ENCODE data around the gene THRAP3.
A peak's percentile ranks its signal among the peaks of the same experiment; 100 is the strongest.

The THRAP3 gene

GRCh38 chr1:36322041-36322785, 98.0 kb downstream of the THRAP3 start:
- TF ChIP-seq POLR2A (IDR thresholded peaks at IDR 0.05; ENCODE audit: low read depth, low read length) (no peak), POLR2AphosphoS5 (IDR thresholded peaks at IDR 0.05; ENCODE audit: low read depth, low read length) (no peak), TAF1 (IDR thresholded peaks at IDR 0.05; ENCODE audit: low read depth, low read length) (no peak), PAX5 (IDR thresholded peaks at IDR 0.05; ENCODE audit: insufficient read depth, low read length, severe bottlenecking) (no peak), SPI1 (IDR thresholded peaks at IDR 0.05; ENCODE audit: low read depth, low read length) (no peak), POU2F2 (IDR thresholded peaks at IDR 0.05; ENCODE audit: low read depth, low read length) (no peak)
- DNase-seq (ENCODE audit: insufficient read length, low spot score) (no peak), FAIRE-seq (no peak)

- FAIRE-seq (peak; percentile 90), DNase-seq (ENCODE audit: insufficient read length, low spot score) (peak; percentile 53)
- TF ChIP-seq POU2F2 (IDR thresholded peaks at IDR 0.05; ENCODE audit: low read depth, low read length), result no peak
These were observed 98.8 kb downstream of the THRAP3 start for GRCh38 chr1:36322786-36323635.

GRCh38 chr1:36323636-36324352, 99.6 kb downstream of the THRAP3 start, which contains the start of gene EVA1B:
Gene EVA1B, minus strand, starts transcription at chr1:36323645. Its CDS starts 608 bp downstream, at chr1:36323037.
- FAIRE-seq, result peak; percentile 85

GRCh38 chr1:36324353-36324703, 100.1 kb downstream of the THRAP3 start:
- no peak for TF ChIP-seq POLR2AphosphoS5 (IDR thresholded peaks at IDR 0.05; ENCODE audit: low read depth, low read length)
- FAIRE-seq (no peak), DNase-seq (ENCODE audit: insufficient read length, low spot score) (no peak)

More at GRCh38 chr1:36323636-36324352, 99.6 kb downstream of the THRAP3 start, which contains the start of gene EVA1B:
- DNase-seq (ENCODE audit: insufficient read length, low spot score), result peak; percentile 71
- TF ChIP-seq PAX5 (IDR thresholded peaks at IDR 0.05; ENCODE audit: insufficient read depth, low read length, severe bottlenecking) (no peak), POLR2AphosphoS5 (IDR thresholded peaks at IDR 0.05; ENCODE audit: low read depth, low read length) (no peak), TAF1 (IDR thresholded peaks at IDR 0.05; ENCODE audit: low read depth, low read length) (no peak), POLR2A (IDR thresholded peaks at IDR 0.05; ENCODE audit: low read depth, low read length) (no peak), SPI1 (IDR thresholded peaks at IDR 0.05; ENCODE audit: low read depth, low read length) (no peak), POU2F2 (IDR thresholded peaks at IDR 0.05; ENCODE audit: low read depth, low read length) (no peak)

- DNase-seq (ENCODE audit: insufficient read length, low spot score) (no peak), FAIRE-seq (peak; percentile 9)
- TF ChIP-seq POLR2AphosphoS5 (IDR thresholded peaks at IDR 0.05; ENCODE audit: low read depth, low read length), result no peak
- TF ChIP-seq TAF1 (IDR thresholded peaks at IDR 0.05; ENCODE audit: low read depth, low read length), result no peak
- TF ChIP-seq PAX5 (IDR thresholded peaks at IDR 0.05; ENCODE audit: insufficient read depth, low read length, severe bottlenecking), result no peak
- no peak for TF ChIP-seq SPI1 (IDR thresholded peaks at IDR 0.05; ENCODE audit: low read depth, low read length)
- no peak for TF ChIP-seq POU2F2 (IDR thresholded peaks at IDR 0.05; ENCODE audit: low read depth, low read length)
- TF ChIP-seq POLR2A (IDR thresholded peaks at IDR 0.05; ENCODE audit: low read depth, low read length), result no peak
These were observed 102.3 kb downstream of the THRAP3 start for GRCh38 chr1:36326499-36326898.

GRCh38 chr1:36327421-36328087, 103.3 kb downstream of the THRAP3 start:
- TF ChIP-seq POU2F2 (IDR thresholded peaks at IDR 0.05; ENCODE audit: low read depth, low read length) (no peak), SPI1 (IDR thresholded peaks at IDR 0.05; ENCODE audit: low read depth, low read length) (no peak), TAF1 (IDR thresholded peaks at IDR 0.05; ENCODE audit: low read depth, low read length) (no peak), POLR2A (IDR thresholded peaks at IDR 0.05; ENCODE audit: low read depth, low read length) (no peak), POLR2AphosphoS5 (IDR thresholded peaks at IDR 0.05; ENCODE audit: low read depth, low read length) (no peak), PAX5 (IDR thresholded peaks at IDR 0.05; ENCODE audit: insufficient read depth, low read length, severe bottlenecking) (no peak)
- DNase-seq (ENCODE audit: insufficient read length, low spot score), result no peak
- FAIRE-seq, result no peak

GRCh38 chr1:36328088-36328480, 103.8 kb downstream of the THRAP3 start:
- DNase-seq (ENCODE audit: insufficient read length, low spot score), result no peak
- TF ChIP-seq POLR2A (IDR thresholded peaks at IDR 0.05; ENCODE audit: low read depth, low read length), result no peak
- TF ChIP-seq SPI1 (IDR thresholded peaks at IDR 0.05; ENCODE audit: low read depth, low read length), result no peak
- no peak for TF ChIP-seq POLR2AphosphoS5 (IDR thresholded peaks at IDR 0.05; ENCODE audit: low read depth, low read length)
- no peak for TF ChIP-seq TAF1 (IDR thresholded peaks at IDR 0.05; ENCODE audit: low read depth, low read length)
- no peak for TF ChIP-seq PAX5 (IDR thresholded peaks at IDR 0.05; ENCODE audit: insufficient read depth, low read length, severe bottlenecking)
- TF ChIP-seq POU2F2 (IDR thresholded peaks at IDR 0.05; ENCODE audit: low read depth, low read length), result no peak
- FAIRE-seq, result no peak

GRCh38 chr1:36328713-36329112, 104.5 kb downstream of the THRAP3 start:
- DNase-seq (ENCODE audit: insufficient read length, low spot score), result no peak
- no peak for FAIRE-seq
- no peak for TF ChIP-seq TAF1 (IDR thresholded peaks at IDR 0.05; ENCODE audit: low read depth, low read length)
- no peak for TF ChIP-seq PAX5 (IDR thresholded peaks at IDR 0.05; ENCODE audit: insufficient read depth, low read length, severe bottlenecking)
- TF ChIP-seq SPI1 (IDR thresholded peaks at IDR 0.05; ENCODE audit: low read depth, low read length), result no peak
- TF ChIP-seq POLR2A (IDR thresholded peaks at IDR 0.05; ENCODE audit: low read depth, low read length), result no peak
- TF ChIP-seq POLR2AphosphoS5 (IDR thresholded peaks at IDR 0.05; ENCODE audit: low read depth, low read length), result no peak
- no peak for TF ChIP-seq POU2F2 (IDR thresholded peaks at IDR 0.05; ENCODE audit: low read depth, low read length)

GRCh38 chr1:36329817-36330216, 105.6 kb downstream of the THRAP3 start:
- FAIRE-seq (no peak), DNase-seq (ENCODE audit: insufficient read length, low spot score) (no peak)
- TF ChIP-seq TAF1 (IDR thresholded peaks at IDR 0.05; ENCODE audit: low read depth, low read length) (no peak), POLR2AphosphoS5 (IDR thresholded peaks at IDR 0.05; ENCODE audit: low read depth, low read length) (no peak), POU2F2 (IDR thresholded peaks at IDR 0.05; ENCODE audit: low read depth, low read length) (no peak), SPI1 (IDR thresholded peaks at IDR 0.05; ENCODE audit: low read depth, low read length) (no peak), POLR2A (IDR thresholded peaks at IDR 0.05; ENCODE audit: low read depth, low read length) (no peak), PAX5 (IDR thresholded peaks at IDR 0.05; ENCODE audit: insufficient read depth, low read length, severe bottlenecking) (no peak)

Data from GM12891 (cell line).